Natural killer cell (primary cell): ENCODE results near the gene ST6GALNAC4. TPM values are rescaled to one million over a fixed set of nuclear protein-coding genes. Genes with fewer than 3 reads are reported as not detected.
A peak's percentile ranks its signal among the peaks of the same experiment; 100 is the strongest.

Experiments
- ATAC-seq, 3 donors: fragments of 150-1000 bp in 2 of 3; fragments of 200-7000 bp in 1 of 3; cut with Tn5 transposase; 1 replicate in 1 of 3; 2 replicates in 2 of 3; pipeline ENCODE4 v1.10.0; 2021; ENCODE audit warnings: mild to moderate bottlenecking in 2 of 3, moderate library complexity in 2 of 3
- DNase-seq, 2 donors: peaks; one replicate each; pipeline versions ENCODE4 v3.0.0 to v3.0.0-alpha.2; 2013 to 2021; ENCODE audit warnings: mixed read lengths in 1 of 2
- H3K27ac ChIP-seq: one replicate; pipeline ENCODE4 v1.5.1; 2013; ENCODE audit warnings: mild to moderate bottlenecking, low read length
- H3K27me3 ChIP-seq: one replicate; pipeline ENCODE4 v1.6.1; 2013; ENCODE audit warnings: low read length; ENCODE audit not compliant: control insufficient read depth, insufficient read depth
- H3K36me3 ChIP-seq: one replicate; pipeline ENCODE4 v1.6.1; 2013; ENCODE audit warnings: low read length; ENCODE audit not compliant: control insufficient read depth, insufficient read depth
- H3K4me1 ChIP-seq: one replicate; pipeline ENCODE4 v1.6.1; 2013; ENCODE audit warnings: low read length; ENCODE audit not compliant: control insufficient read depth, insufficient read depth
- H3K4me3 ChIP-seq: one replicate; pipeline ENCODE4 v1.5.1; 2013; ENCODE audit warnings: low read length
- H3K9me3 ChIP-seq: one replicate; pipeline ENCODE4 v1.6.1; 2013; ENCODE audit warnings: low read length; ENCODE audit not compliant: control insufficient read depth, insufficient read depth
- H3K27ac Mint-ChIP-seq, 2 donors: one replicate each; pipeline ENCODE4 v1.8.0; 2022; ENCODE audit warnings: mild to moderate bottlenecking in 2 of 2, mixed read lengths in 2 of 2, moderate library complexity in 1 of 2
- H3K27me3 Mint-ChIP-seq, 2 donors: one replicate each; pipeline ENCODE4 v1.8.0; 2022; ENCODE audit warnings: low read depth in 2 of 2, mixed read lengths in 2 of 2
- H3K36me3 Mint-ChIP-seq: one replicate; pipeline ENCODE4 v1.8.0; 2022; ENCODE audit warnings: mixed read lengths
- H3K4me1 Mint-ChIP-seq, 2 donors: one replicate each; pipeline ENCODE4 v1.8.0; 2022; ENCODE audit warnings: mixed read lengths in 2 of 2
- H3K4me3 Mint-ChIP-seq: one replicate; pipeline ENCODE4 v1.8.0; 2022; ENCODE audit warnings: mild to moderate bottlenecking, moderate library complexity, mixed read lengths
- H3K9me3 Mint-ChIP-seq, 2 donors: one replicate each; pipeline ENCODE4 v1.8.0; 2022; ENCODE audit warnings: mixed read lengths in 2 of 2
- CTCF ChIP-seq: fragments of 200-600 bp; IDR thresholded peaks from one replicate; pipeline ENCODE4 v1.8.0; 2022; ENCODE audit warnings: antibody characterized with exemption
- WGBS: methylation state at CpG from one replicate; pipeline ENCODE4 v1.1.7; 2013; ENCODE audit warnings: missing lambda C conversion rate; ENCODE audit not compliant: insufficient coverage; 5-methylcytosine and 5-hydroxymethylcytosine counted together
- intact Hi-C: fragments of 100-400 bp; cut with micrococcal nuclease; formaldehyde crosslinking; loops from one replicate; pipeline ENCODE4 v1.14.2; 2022
- total RNA-seq, 4 donors: library from RNA; stranded (reverse); fragments of 120-200 nt in 1 of 4; gene quantifications; one replicate each; pipeline versions ENCODE4 v1.2.3 to v1.2.4, GENCODE V29; 2013 to 2022

Gene ST6GALNAC4
- total RNA-seq, 3 donors from 2014 or later (not counting 1 experiment from before 2014, with no cell fraction given), result 18.8 to 33.0 (median 20.4) TPM

GRCh38 chr9:127913682-127914081 lies 3.2 kb downstream of the ST6GALNAC4 start:
- ATAC-seq (no peak), DNase-seq (no peak)
- H3K36me3 Mint-ChIP-seq, result no peaks in the 10 kb centered on the region
- peaks cover 3 to 34% of the 10 kb centered on the region in 2 donors for H3K4me1 Mint-ChIP-seq
- H3K9me3 Mint-ChIP-seq, result no peaks in the 10 kb centered on the region
- no peaks in the 10 kb centered on the region for H3K27me3 ChIP-seq
- H3K9me3 ChIP-seq, result no peaks in the 10 kb centered on the region
- intact Hi-C loops, result loop anchor here (10.0 kb wide), 1 partner anchor 689 kb away; no protein-coding TSS in a partner anchor
- no peak overlapping the region for H3K27ac ChIP-seq
- H3K27ac Mint-ChIP-seq, result no peak overlapping the region
- no peak overlapping the region for H3K4me3 ChIP-seq
- peaks cover 31% of the 10 kb centered on the region for H3K36me3 ChIP-seq
- no peaks in the 10 kb centered on the region for H3K27me3 Mint-ChIP-seq
- peaks cover 50% of the 10 kb centered on the region for H3K4me1 ChIP-seq
- H3K4me3 Mint-ChIP-seq, result no peak overlapping the region
- TF ChIP-seq CTCF, result no peak
- 94% methylated on average over 11 of the region's 11 CpGs for WGBS

GRCh38 chr9:127912882-127913281 lies 4.0 kb downstream of the ST6GALNAC4 start:
- Histone ChIP-seq H3K4me3 (no peak overlapping the region), H3K27ac (no peak overlapping the region), H3K27me3 (no peaks in the 10 kb centered on the region), H3K36me3 (peaks cover 36% of the 10 kb centered on the region), H3K4me1 (peaks cover 44% of the 10 kb centered on the region), H3K9me3 (no peaks in the 10 kb centered on the region)
- Mint-ChIP-seq H3K9me3 (no peaks in the 10 kb centered on the region), H3K27me3 (no peaks in the 10 kb centered on the region), H3K4me3 (no peak overlapping the region), H3K36me3 (no peaks in the 10 kb centered on the region), H3K4me1 (peaks cover 0 to 28% of the 10 kb centered on the region in 2 donors), H3K27ac (no peak overlapping the region)
- no peak for TF ChIP-seq CTCF
- DNase-seq (no peak), ATAC-seq (no peak)
- intact Hi-C loops, result loop anchor here (10.0 kb wide), 1 partner anchor 688 kb away; no protein-coding TSS in a partner anchor
- 93% methylated on average over 5 of the region's 5 CpGs for WGBS

GRCh38 chr9:127912296-127912695 lies 4.5 kb downstream of the ST6GALNAC4 start:
- Histone ChIP-seq H3K4me3 (no peak overlapping the region), H3K36me3 (peaks cover 36% of the 10 kb centered on the region), H3K27ac (no peak overlapping the region), H3K27me3 (no peaks in the 10 kb centered on the region), H3K4me1 (peaks cover 42% of the 10 kb centered on the region), H3K9me3 (no peaks in the 10 kb centered on the region)
- Mint-ChIP-seq H3K27ac (no peak overlapping the region), H3K27me3 (no peaks in the 10 kb centered on the region), H3K9me3 (no peaks in the 10 kb centered on the region), H3K4me3 (no peak overlapping the region), H3K4me1 (peaks cover 0 to 22% of the 10 kb centered on the region in 2 donors), H3K36me3 (no peaks in the 10 kb centered on the region)
- ATAC-seq (no peak), DNase-seq (no peak)
- WGBS, result 97% methylated on average over 31 of the region's 31 CpGs
- no peak for TF ChIP-seq CTCF
- intact Hi-C loops, result loop anchor here (10.0 kb wide), 1 partner anchor 687 kb away; no protein-coding TSS in a partner anchor

- Mint-ChIP-seq H3K27me3 (no peaks in the 10 kb centered on the region), H3K9me3 (no peaks in the 10 kb centered on the region), H3K4me1 (peaks cover 7 to 28% of the 10 kb centered on the region in 2 donors), H3K36me3 (no peaks in the 10 kb centered on the region), H3K27ac (peak overlapping the region; percentile 30 to 34), H3K4me3 (no peak overlapping the region)
- no peak for TF ChIP-seq CTCF
- DNase-seq (peak in 1 of 2 donors; percentile 49), ATAC-seq (no peak)
- Histone ChIP-seq H3K9me3 (no peaks in the 10 kb centered on the region), H3K4me3 (no peak overlapping the region), H3K36me3 (peaks cover 36% of the 10 kb centered on the region), H3K27me3 (no peaks in the 10 kb centered on the region), H3K4me1 (peaks cover 44% of the 10 kb centered on the region), H3K27ac (peak overlapping the region; percentile 37)
- 89% methylated on average over 6 of the region's 6 CpGs for WGBS
- intact Hi-C loops, result loop anchor here (10.0 kb wide), 1 partner anchor 686 kb away; no protein-coding TSS in a partner anchor
Measured at GRCh38 chr9:127910613-127911205, 6.1 kb downstream of the ST6GALNAC4 start.
